A673 (cell line): ENCODE results near the gene NXF1. TPM values are rescaled to one million over a fixed set of nuclear protein-coding genes. Genes with fewer than 3 reads are reported as not detected.

ENCODE experiments used
- BruUV-seq: library from RNA; stranded (reverse); fragments of 400-500 nt; replicated peaks from 2 replicates; lab custom pipeline; 2021; lab: Mats Ljungman, UMichigan
- CTCF ChIA-PET: fragments of 300-600 bp; sonication (Branson Sonifier 250); formaldehyde crosslinking; loops from one replicate; lab custom pipeline; 2022; ENCODE audit warnings: antibody characterized with exemption; lab: Charles Lee
- POLR2A ChIA-PET: fragments of 300-600 bp; sonication (Branson Sonifier 250); formaldehyde crosslinking; loops from one replicate; lab custom pipeline; 2022; ENCODE audit warnings: antibody characterized with exemption; ENCODE audit not compliant: low non-redundant PET; lab: Charles Lee
- DNase-seq: peaks from one replicate; pipeline ENCODE4 v3.0.0-alpha.2; 2015; ENCODE audit warnings: low spot score
- H3K27ac ChIP-seq: fragments of 200-600 bp; sonication (generic); 2 replicates; pipeline ENCODE4 v1.5.1; 2016; ENCODE audit warnings: mixed run types, low read depth, mild to moderate bottlenecking, mixed read lengths, antibody characterized with exemption, low read length; ENCODE audit not compliant: poor library complexity, severe bottlenecking
- H3K27me3 ChIP-seq: fragments of 200-600 bp; sonication (generic); replicated peaks from 2 replicates; pipeline ENCODE4 v1.6.1; 2017; ENCODE audit warnings: mixed run types, low read depth, mild to moderate bottlenecking, mixed read lengths, antibody characterized with exemption, low read length; ENCODE audit not compliant: insufficient read depth, poor library complexity
- H3K36me3 ChIP-seq: fragments of 200-600 bp; sonication (generic); 2 replicates; pipeline ENCODE4 v1.6.1; 2016; ENCODE audit warnings: mixed run types, mild to moderate bottlenecking, mixed read lengths, antibody characterized with exemption, low read length; ENCODE audit not compliant: insufficient read depth, poor library complexity, severe bottlenecking
- H3K4me1 ChIP-seq: fragments of 200-600 bp; sonication (generic); 2 replicates; pipeline ENCODE4 v1.6.1; 2017; ENCODE audit warnings: mixed run types, mild to moderate bottlenecking, mixed read lengths, antibody characterized with exemption, low read length; ENCODE audit not compliant: insufficient read depth, poor library complexity, severe bottlenecking
- H3K4me3 ChIP-seq: fragments of 200-600 bp; sonication (generic); 2 replicates; pipeline ENCODE4 v1.5.1; 2016; ENCODE audit warnings: low read depth, mixed run types, mild to moderate bottlenecking, mixed read lengths, low read length; ENCODE audit not compliant: poor library complexity, severe bottlenecking
- H3K9me3 ChIP-seq: fragments of 200-600 bp; sonication (generic); 2 replicates; pipeline ENCODE4 v1.6.1; 2016; ENCODE audit warnings: mixed run types, low read depth, mild to moderate bottlenecking, mixed read lengths, antibody characterized with exemption, low read length; ENCODE audit not compliant: poor library complexity, severe bottlenecking
- EZH2 ChIP-seq: fragments of 200-600 bp; sonication (generic); IDR thresholded peaks from 2 replicates; pipeline ENCODE4 v1.6.1; 2017; ENCODE audit warnings: borderline replicate concordance, low read depth, mild to moderate bottlenecking, mixed read lengths, antibody characterized with exemption, low read length; ENCODE audit not compliant: poor library complexity, severe bottlenecking
- intact Hi-C: fragments of 100-400 bp; cut with micrococcal nuclease; formaldehyde crosslinking; loops from one replicate; pipeline ENCODE4 v1.10.0; 2022; ENCODE audit not compliant: unreplicated experiment
- total RNA-seq: library from RNA; stranded (reverse); gene quantifications from 2 replicates; pipeline ENCODE4 v1.2.3, GENCODE V29; 2021
- TF ChIP-seq, protein P1 (sequence below): fragments of 300-800, 200-600 bp; sonication (generic); conservative IDR thresholded peaks from 2 replicates; pipeline ENCODE4 v1.5.1; 2017; ENCODE audit warnings: low read depth, mild to moderate bottlenecking, antibody characterized with exemption, low read length, moderate library complexity, mixed read lengths

NXF1 gene
- total RNA-seq, 1 experiment from 2014 or later: 82.0 TPM

DNA sequence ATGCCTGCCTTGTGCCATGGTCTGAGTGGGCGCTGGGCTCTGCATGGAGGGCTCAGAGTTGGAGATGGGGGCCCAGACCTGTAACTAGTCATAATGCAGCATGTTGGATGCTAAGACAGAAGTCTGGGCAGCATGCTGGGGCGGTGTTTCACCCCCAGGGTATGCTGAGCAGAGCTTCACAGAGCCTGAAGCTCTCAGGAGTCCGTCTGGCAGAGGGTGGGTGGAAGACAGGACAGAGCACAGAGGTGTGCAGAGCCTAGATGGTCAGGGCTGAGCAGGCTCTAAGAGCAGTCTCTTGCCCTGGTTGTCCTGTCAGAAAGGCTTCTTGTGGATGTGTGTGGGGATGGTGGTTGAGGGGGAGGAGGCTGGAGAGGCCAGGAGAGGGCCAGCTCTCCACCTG is 26.8 kb downstream of the NXF1 start:
- peaks cover 63% of the 10 kb centered on the region for H3K36me3 ChIP-seq
- no peak overlapping the region for H3K4me3 ChIP-seq
- ChIA-PET CTCF (no interaction called here), POLR2A (interaction anchor here (0.6 kb wide), 1 partner anchor 48 kb away, joined by 3 read pairs; no protein-coding TSS in a partner anchor)
- BruUV-seq: no TSS peak
- no peak for TF ChIP-seq EZH2
- TF ChIP-seq, protein P1, sequence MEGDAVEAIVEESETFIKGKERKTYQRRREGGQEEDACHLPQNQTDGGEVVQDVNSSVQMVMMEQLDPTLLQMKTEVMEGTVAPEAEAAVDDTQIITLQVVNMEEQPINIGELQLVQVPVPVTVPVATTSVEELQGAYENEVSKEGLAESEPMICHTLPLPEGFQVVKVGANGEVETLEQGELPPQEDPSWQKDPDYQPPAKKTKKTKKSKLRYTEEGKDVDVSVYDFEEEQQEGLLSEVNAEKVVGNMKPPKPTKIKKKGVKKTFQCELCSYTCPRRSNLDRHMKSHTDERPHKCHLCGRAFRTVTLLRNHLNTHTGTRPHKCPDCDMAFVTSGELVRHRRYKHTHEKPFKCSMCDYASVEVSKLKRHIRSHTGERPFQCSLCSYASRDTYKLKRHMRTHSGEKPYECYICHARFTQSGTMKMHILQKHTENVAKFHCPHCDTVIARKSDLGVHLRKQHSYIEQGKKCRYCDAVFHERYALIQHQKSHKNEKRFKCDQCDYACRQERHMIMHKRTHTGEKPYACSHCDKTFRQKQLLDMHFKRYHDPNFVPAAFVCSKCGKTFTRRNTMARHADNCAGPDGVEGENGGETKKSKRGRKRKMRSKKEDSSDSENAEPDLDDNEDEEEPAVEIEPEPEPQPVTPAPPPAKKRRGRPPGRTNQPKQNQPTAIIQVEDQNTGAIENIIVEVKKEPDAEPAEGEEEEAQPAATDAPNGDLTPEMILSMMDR: no peak
- H3K27ac ChIP-seq: no peak overlapping the region
- no peak for DNase-seq
- H3K9me3 ChIP-seq: no peaks in the 10 kb centered on the region
- H3K4me1 ChIP-seq: no peaks in the 10 kb centered on the region
- intact Hi-C loops: no loop called here
- no peaks in the 10 kb centered on the region for H3K27me3 ChIP-seq

DNA sequence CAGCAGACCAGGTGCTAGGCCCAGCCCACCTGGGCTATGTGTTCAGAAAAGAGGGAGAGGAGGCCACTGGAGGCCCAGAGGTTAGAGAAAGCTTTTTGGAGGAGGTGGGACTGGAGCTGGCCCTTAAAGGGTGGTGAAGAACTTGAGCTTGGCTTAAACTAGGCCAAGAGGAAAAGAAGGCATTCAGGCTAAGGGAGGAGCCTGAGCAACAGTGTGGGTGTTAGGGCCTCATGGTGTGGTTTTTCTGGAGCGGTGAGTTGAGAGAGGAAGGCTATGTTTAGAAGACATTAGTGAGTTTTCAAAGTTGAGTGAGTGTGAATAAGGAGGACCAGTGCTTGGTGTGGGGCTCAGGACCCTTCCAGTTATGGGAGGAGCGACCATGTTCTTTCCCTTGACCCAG is 27.9 kb downstream of the NXF1 start:
- TF ChIP-seq, protein P1: no peak
- no peak for TF ChIP-seq EZH2
- ChIA-PET CTCF (no interaction called here), POLR2A (interaction anchor here (0.5 kb wide), 1 partner anchor 124 kb away, joined by 9 read pairs; no protein-coding TSS in a partner anchor)
- H3K4me1 ChIP-seq: peaks cover under 1% of the 10 kb centered on the region
- no peak overlapping the region for H3K4me3 ChIP-seq
- peak overlapping the region; percentile 16 for H3K27ac ChIP-seq
- H3K9me3 ChIP-seq: no peaks in the 10 kb centered on the region
- intact Hi-C loops: no loop called here
- H3K36me3 ChIP-seq: peaks cover 53% of the 10 kb centered on the region
- no TSS peak for BruUV-seq
- DNase-seq: no peak
- no peaks in the 10 kb centered on the region for H3K27me3 ChIP-seq

DNA sequence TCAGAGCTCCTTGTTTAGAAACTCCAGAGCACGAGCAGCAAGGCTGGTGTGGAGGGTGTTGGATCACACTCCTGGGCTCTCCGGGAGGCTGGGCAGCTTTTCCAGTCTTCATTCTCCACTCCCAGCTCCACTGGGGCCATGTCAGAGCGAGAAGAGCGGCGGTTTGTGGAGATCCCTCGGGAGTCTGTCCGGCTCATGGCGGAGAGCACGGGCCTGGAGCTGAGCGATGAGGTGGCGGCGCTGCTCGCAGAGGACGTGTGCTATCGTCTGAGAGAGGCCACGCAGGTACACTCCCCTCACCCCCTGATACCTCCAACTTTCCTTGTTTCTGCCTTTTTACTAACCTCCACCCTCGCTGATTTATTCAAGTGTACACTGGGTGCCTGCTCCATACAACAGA is 29.6 kb downstream of the NXF1 start:
- no TSS peak for BruUV-seq
- POLR2A ChIA-PET: interaction anchor here (0.6 kb wide), 1 partner anchor 41 kb away, joined by 3 read pairs; no protein-coding TSS in a partner anchor

More for the DNA sequence above, 29.6 kb downstream of the NXF1 start:
- TF ChIP-seq, protein P1: no peak
- no peak for TF ChIP-seq EZH2
- DNase-seq: no peak
- intact Hi-C loops: no loop called here
- Histone ChIP-seq H3K4me3 (no peak overlapping the region), H3K27ac (no peak overlapping the region), H3K4me1 (peaks cover 9% of the 10 kb centered on the region), H3K9me3 (no peaks in the 10 kb centered on the region), H3K36me3 (peaks cover 44% of the 10 kb centered on the region), H3K27me3 (no peaks in the 10 kb centered on the region)
- CTCF ChIA-PET: no interaction called here
